GM19467 (cell line): ENCODE measurements around the gene SPEG.

Experiments
- ATAC-seq: cut with Tn5 transposase; IDR thresholded peaks from one replicate; pipeline ENCODE4 v1.9.1; 2021; ENCODE audit warnings: mild to moderate bottlenecking, moderate library complexity; ENCODE audit not compliant: unreplicated experiment

SPEG gene

DNA sequence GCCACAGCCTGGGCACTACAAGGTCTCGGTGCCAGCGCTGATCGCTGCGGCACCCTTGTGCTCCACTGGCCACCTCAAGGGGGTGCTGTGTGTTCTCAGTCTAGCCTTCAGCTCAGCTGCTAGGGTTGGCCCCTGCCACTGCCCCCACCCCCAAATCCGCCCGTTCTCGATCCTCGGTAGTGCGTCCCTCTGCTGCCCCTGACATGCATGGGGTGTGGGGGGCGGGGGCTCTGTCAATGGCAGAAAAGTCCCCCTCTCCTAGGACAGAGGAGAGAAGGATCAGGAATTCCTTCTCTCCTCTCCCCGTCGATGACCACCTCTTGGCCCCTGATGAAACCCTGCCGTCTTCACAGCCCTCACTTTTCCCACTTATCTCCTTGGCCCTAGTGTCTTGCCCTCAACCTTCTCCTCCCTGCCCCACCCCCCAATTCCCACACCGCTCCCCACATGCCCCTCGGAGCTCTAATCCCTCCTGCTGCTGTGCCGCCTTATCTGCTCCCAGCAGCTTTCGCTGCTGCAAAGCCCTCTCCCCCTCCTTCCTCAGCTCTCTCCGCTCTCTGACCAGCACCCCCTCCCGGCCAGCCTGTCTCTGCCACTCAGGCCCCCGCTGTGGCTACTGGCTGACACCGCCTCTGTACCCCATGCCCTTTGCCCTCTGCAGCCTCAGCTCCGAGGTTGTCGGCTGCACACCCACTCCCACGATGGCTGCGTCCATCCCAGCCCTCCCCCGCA lies 75.3 kb downstream of the SPEG start:
- peak; percentile 57 for ATAC-seq

DNA sequence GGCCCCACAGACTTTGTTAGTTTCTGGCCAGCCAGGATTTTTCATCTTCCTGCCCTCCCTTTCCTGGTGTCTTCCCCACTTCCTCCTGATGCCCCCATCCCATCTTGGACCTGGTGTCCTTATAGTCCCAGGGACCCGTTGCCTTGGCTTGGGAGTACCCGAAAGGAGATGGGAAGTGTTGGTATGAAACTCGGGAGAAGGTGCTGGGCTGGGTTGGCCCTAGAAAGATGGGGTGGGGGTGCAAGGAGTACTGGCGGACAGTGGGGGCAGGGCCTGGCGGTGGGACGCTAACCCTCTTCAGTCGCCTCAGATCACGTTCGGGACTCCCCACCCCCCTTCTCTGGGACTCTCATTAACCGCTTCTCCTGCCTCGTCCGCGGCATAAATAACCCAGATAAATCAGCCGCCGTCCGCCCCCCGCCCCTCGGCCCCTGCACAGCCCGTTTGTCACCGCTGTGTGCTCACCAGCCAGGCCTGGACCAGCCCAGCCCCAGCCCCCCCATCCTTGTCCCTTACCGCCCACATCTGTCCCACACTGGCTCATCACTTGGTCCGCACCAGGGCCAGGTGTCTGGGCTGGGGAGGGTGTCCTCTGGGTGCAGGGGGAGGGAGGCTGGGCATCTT lies 76.0 kb downstream of the SPEG start:
- no peak for ATAC-seq

DNA sequence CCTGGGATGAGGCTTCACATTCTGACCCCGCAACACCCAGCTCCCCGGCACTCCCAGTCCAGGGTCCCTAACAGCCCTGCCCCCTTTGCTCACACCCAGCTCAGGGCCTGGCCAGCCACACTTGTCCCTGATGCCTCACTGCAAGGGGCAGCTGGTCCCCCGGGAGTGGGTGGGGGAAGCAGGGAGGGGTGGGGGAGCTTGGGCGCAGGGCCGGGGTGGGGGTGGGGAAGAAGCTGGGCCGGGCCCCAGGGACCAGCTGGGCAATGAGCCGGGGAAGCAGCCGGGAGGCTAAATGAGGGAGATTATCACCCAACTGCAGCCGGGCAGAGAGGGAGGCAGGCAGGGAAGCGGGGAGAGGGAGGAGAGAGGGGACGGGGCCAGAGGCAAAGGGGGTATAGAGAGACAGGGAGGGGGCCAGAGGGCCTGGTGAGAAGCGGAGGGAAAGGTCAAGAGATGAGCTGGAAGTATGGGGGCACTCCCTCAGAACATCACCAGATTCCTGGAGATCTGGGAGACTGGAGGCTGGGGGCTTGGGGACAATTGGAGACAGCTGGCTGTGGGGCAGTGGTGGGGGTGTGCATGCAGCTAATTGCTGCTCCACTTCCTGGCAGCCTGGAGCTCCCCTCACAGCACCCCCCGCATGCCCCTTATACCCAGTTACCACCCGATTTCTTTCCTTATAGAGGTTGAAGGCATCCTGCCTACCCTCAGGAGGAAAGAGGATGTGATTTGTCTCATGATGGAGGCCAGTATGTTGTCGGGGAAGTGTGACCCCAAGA lies 77.1 kb downstream of the SPEG start:
- ATAC-seq = no peak

DNA sequence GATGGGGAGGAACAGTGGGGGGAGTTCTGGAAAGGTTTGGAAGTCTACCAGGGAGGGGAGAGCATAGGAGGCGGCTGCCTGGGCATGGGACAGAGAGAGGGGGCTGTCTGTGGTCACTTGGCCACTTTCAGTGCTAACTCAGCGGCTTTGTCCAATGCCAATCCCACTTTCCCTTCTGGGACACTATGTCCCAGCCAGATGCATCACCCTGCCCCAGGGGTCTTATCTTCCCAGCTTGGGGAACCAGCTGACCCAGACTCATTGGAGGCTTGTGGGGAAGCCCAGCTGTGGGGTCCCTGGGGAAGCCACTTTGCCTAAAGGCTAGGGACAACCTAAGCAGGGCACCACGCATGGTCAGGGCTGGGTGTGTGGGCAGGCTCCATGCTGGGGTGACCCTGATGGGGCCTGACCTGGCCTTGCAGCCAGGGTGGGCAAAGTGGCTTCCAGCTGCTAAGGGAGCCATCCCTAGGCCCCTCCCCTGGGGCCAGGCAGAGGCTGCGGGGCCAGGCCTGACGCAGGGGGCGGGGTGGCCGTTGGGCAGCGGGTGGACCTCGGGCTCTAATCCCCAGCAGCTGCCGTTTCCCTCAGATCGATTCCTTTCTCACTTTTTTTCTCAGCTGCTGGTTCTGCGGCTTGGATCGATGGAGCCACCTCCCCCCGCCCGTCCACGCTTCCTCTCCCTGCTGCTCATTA lies 78.0 kb downstream of the SPEG start:
- no peak for ATAC-seq

DNA sequence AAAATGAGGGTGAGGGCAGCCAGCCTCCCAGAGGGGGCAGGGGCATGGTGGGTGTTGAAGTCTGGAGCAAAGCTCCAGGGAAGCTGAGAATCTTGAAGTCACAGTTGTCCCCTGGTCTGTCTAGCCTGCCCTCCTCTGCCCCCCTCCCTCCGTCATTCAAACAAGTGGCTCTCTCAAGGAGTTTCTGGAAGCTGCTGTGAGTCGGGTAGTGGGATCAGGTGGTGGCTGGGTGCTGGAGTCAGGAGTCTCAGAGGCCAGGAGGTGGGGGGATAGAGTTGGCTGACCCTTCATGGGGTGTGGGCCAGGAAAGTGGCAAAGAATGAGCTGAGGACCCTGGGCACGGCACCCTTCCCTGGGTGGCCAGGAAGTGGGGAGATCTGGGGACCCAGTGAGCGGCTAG lies 79.1 kb downstream of the SPEG start:
- ATAC-seq = no peak

DNA sequence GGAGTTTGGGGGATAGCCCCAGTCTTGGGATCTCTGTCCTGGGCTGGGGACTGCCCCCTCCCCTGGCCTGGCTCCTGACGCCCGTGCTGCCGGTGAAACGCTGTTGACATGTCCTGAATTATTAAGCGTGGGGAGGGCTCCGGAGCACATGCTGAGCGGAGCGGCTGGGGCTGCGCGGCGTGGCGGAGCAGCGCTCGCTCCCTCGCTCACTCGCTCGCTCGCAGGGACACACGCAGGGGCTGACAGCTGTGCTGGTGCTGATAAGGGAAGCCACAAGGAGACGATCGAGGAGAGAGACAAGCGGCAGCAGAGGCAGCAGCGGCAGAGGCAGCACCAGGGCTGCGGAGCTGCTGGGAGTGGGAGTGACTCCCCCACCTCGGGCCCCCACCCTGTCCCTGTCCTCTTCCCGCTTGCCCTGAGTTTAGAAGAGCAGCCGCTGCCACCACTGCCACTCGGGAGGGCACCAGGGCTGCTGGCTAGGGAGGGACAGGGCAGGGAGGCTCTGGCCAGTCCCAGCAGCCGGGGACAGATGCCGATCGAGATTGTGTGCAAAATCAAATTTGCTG lies 79.6 kb downstream of the SPEG start, which contains the start of gene ASIC4:
Gene ASIC4 (plus strand): TSS at position 287 of the 566 bp plus-strand sequence. CDS start 243 bp downstream, at position 530.
- no peak for ATAC-seq

DNA sequence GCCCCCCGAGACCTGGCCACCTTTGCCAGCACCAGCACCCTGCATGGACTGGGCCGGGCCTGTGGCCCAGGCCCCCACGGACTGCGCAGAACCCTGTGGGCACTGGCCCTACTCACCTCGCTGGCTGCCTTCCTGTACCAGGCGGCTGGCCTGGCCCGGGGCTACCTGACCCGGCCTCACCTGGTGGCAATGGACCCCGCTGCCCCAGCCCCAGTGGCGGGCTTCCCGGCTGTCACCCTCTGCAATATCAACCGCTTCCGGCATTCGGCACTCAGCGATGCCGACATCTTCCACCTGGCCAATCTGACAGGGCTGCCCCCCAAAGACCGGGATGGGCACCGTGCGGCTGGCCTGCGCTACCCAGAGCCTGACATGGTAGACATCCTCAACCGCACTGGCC lies 80.2 kb downstream of the SPEG start:
- no peak for ATAC-seq

DNA sequence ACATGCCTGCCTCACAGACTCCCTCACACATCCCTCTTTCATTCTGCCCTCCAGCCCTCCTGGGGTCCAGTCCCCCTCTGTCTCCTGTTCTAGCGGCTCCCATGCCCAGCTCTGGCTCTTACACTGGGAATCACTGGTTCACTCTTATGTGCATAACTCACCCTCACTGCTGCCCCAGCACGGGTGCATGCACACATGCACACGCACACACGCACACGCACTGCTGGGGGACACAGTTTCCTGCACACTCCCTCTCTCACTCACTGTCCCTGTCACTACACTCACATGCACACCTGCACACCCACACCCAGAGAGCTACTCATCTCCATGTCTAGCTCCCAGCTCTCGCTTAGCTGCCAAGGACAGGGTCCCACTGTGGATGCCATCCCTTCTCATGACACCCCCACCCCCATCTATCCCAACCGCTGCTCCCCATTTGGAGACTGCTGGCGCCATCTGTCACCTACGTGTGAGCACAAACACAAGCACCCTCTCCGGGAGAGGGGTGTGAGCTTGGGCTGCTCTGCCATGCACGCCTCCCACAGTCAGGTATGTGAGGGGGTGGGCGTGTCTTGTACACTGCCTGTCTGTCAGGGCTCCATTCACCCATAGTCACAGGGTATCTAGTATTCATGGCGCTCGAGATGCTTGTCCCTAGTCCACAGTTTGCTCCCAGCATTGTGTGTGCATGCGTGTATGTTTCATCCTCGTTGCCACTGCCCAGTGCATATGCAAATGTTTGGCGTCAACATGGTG lies 81.4 kb downstream of the SPEG start:
- no peak for ATAC-seq

DNA sequence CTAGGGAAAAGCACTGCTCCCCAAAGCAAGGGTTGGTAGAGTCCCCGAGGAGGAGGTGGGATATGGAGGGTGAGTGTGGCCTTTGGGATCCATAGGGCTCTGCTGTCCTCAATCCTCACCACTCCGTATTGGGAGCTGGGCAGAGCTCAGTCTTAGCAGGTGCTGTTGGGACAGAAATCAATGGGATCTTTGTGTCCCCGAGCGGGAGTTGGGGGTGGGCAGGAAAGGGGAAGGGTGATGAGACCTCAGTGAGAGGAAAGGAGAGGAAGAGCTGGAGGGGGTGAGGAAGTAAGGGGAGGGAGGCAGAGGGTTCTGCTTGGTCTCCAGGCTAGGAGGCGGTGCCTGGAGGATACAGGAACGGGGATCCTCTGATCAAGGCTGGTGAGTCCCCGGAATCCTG lies 82.2 kb downstream of the SPEG start:
- no peak for ATAC-seq

DNA sequence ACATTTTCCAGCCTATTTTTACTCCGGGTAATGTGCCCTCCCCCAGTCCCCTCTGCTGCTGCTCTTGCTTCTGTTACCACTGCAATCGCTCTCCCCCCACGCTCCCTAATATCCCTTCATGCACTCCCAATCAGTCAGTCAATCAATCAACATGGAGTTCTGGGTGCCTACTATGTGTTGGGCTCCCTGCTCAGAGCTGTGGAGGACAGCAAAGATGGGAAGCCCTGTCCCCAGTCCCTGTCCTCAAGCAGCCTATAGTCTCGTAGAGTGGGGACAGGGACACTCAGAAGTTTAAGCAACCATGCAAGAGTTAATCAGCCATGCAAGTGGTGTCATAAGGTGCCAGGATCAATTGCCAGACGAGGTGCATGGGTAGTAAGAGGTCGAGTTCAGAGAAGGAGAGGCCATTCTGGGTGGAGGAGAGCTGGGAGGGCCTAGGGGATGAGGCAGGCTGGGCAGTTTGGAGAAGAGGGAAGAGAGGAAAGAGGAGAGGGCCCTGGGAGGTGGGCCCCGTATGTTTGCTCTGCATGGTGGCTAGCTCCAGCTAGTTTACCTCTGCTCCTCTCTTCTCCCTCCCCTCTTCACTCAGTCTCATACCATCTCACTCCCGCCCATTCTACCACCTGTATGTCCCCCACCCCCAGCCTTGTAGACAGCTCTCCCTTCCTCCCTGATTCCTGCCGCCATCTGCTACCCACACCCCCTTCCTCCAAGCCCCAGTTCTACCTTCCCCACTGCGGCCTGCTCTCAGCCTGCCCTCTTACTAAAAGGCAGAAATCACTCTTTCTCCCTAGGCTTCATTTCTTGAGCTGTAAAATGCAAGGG lies 83.5 kb downstream of the SPEG start:
- no peak for ATAC-seq

DNA sequence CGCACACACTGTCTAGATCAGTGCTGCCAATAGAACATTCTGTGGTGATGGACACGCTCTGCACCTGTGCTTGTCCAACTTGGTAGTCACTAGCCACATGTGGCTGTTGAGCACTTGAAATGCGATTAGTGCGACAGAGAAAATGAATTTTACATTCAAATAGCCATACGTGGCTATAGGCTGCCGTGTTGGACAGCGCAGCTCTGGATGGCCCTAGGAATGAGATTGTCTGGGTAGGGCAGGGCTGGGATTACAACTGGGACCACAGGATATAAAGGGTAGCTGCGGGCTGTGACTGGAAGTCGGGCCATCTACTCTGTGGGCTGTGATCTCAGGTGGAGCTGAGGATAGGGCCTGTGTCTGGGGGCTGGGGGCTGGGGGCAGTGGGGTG lies 84.9 kb downstream of the SPEG start:
- ATAC-seq = no peak

DNA sequence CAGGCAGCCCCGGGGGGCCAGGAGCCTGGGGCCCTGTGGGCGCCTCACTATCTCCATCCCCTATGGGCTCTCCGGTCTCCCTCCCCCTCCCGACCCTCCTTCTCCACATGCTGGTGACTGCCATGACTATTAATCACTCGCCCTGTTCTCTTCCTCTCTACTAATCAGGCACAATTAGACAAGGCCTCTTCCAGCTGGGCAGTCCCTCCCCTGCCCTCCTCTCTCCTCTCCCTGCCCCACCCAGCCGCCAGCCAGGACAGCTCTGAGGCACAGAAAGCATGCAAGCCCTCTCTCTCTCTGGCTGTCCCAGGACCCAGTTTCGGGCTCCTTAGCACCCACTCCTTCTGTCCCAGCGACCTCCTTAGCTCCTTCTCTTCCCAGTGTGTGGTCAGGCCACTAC lies 85.4 kb downstream of the SPEG start:
- ATAC-seq = no peak

DNA sequence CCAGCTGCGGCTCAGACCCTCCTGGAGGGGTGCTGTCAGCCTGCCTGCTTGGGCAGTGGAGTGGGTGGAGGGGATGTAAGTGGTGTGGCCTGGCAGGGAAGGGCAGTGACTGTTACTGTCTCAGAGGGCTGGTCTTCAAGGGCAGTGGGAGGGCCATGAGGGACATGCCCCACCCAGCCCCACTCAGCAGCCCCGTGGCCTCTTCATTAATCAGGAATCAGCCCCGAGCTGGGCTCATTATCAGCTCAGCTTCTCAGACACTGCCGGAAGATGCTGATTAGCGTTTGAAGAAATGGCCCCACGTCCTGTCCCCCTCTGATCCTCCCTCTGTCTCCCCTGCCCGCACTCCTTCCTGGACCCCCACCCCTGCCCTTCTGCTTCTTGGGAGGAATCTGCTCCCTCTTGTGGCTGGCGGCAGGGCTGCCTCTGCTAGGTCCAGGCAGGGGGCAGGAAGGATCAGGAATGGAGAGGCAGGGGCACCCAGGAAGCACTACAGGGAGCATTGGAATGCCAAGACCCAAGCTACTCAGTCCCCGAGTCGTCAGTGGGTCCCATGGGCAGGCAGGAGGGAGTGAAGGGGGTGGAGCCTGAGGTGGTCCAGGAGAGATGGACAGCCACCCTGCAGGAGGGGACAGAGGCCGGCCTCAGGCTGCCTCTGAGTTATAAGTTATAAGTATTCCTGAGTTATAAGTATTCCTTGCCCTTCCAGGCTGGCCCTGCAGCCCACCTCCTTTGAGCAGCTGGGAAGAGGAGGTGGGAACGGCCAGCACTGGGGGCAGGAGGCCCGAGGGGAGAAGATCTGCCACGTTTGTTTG lies 86.6 kb downstream of the SPEG start:
- no peak for ATAC-seq

DNA sequence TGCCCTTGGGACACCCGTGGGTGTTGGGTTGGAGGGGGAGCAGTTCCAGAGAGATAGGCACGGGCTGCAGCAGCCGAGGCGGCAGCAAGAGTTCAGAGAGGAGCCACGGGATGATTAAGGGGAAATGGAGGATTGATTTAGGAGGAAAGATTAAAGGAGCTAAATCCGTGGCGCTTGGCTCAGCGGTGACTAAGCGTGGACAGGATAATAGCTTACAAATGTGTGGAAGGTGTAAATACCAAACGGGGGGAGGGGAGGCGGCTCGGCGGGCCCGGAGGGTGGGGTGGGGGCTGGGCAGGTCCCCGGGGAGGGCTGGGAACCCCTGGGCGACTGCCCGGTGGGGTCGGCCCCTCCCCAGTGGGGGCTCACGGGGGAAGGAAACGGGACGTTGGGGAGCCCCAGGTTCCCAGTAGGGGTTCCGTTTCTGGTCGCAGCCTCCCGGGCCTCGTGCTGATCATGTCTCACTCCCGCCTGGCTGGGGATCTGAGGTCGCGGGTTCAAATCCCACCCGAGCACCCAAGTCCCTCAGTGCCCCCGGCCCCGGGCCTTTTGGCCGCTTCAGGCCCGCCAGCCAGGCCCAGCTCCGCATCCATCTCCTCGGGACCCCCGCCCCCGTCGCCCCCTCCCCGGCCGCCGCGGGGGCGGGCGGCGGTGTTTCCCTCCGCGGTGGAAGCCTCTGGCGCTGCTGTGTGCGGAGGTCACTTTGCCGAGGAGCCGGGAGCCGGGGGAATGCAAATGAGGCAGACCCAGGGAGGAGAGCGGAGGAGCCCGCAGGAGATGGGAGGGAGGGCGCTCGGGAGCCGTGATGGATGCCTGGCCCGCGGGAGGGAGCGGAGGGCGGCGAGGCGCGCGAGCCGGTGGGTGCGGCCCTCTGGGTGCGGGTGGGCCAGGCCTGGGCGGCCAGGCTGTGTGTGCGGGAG lies 87.7 kb downstream of the SPEG start:
- no peak for ATAC-seq

DNA sequence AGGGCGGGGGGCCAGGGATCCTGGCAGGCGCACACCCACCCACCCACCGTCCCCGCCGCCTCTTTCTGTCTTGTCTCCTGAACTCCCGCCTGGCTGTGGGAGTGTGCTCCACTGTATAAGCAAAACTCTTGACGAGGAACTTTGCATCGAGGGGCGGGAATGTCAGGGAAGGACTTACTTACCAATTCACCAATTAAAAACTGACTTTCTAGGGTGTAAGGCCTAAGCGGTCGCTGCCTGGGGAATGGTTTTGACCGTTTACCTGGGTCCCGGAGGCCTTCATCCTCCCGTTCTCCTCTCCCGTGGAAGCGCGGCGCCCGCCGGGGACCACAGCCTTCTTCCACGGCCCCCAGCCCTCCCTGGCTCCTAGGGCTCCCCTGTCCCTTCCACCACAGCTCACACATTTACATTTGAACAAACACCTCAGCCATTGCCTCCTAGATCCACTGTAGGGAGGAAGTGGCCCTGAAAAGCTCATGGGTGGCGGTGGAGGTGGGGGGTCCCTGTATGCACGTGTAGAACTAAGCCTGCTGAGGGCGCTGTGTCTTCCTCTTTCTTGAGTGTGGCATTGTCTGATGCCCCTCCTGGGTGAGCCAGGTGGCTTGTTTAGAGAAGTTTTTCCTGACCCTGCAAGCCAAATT lies 88.5 kb downstream of the SPEG start:
- ATAC-seq = no peak

DNA sequence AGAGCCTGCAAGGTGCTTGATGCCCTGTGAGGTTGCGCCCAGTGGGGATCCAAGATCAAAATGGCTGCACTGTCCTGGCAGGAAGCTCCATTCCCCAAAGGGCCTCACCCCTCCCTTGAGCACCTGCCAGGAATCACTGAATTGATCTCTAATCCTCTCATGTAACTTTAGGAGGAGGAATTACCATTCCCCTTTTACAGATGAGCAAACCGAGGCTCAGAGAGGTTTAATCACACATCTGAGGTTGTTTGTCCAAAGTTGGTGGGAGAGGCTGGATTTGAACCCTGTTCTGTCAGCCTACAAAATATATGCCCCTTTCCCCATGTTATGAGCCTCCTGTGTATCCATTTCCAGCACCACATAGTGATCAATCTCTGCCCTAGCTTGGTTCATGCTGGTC lies 90.2 kb downstream of the SPEG start:
- ATAC-seq = no peak
